H9 (cell line): ENCODE data around the gene DPF3. TPM values are rescaled to one million over a fixed set of nuclear protein-coding genes. Genes with fewer than 3 reads are reported as not detected.
A peak's percentile ranks its signal among the peaks of the same experiment; 100 is the strongest.

Source experiments
- DNase-seq: peaks from one replicate; pipeline ENCODE4 v3.0.0-alpha.2; 2017
- H2AFZ ChIP-seq: one replicate; pipeline ENCODE4 v1.6.1; 2013; ENCODE audit warnings: mild to moderate bottlenecking, low read length, control low read depth, moderate library complexity
- H2AK5ac ChIP-seq: 2 replicates; pipeline ENCODE4 v1.6.1; 2013; ENCODE audit warnings: low read length, control low read depth, mixed read lengths; ENCODE audit not compliant: insufficient read length
- H2BK120ac ChIP-seq: one replicate; pipeline ENCODE4 v1.6.1; 2013; ENCODE audit warnings: low read depth, mild to moderate bottlenecking, low read length, control low read depth, inconsistent platforms; ENCODE audit not compliant: poor library complexity, severe bottlenecking
- H2BK12ac ChIP-seq: 2 replicates; pipeline ENCODE4 v1.6.1; 2013; ENCODE audit warnings: low read length, control low read depth, mixed read lengths, low read depth; ENCODE audit not compliant: insufficient read length
- H2BK15ac ChIP-seq: 2 replicates; pipeline ENCODE4 v1.6.1; 2013; ENCODE audit warnings: low read depth, low read length, control low read depth
- H2BK20ac ChIP-seq: one replicate; pipeline ENCODE4 v1.6.1; 2013; ENCODE audit warnings: low read depth, mild to moderate bottlenecking, low read length, control low read depth, inconsistent platforms; ENCODE audit not compliant: poor library complexity, severe bottlenecking
- H2BK5ac ChIP-seq: 2 replicates; pipeline ENCODE4 v1.6.1; 2013; ENCODE audit warnings: low read length, control low read depth, mixed read lengths; ENCODE audit not compliant: insufficient read length
- H3K14ac ChIP-seq: 2 replicates; pipeline ENCODE4 v1.6.1; 2013; ENCODE audit warnings: low read length, control low read depth; ENCODE audit not compliant: insufficient read depth
- H3K18ac ChIP-seq: 2 replicates; pipeline ENCODE4 v1.6.1; 2013; ENCODE audit warnings: low read depth, mild to moderate bottlenecking, mixed read lengths, low read length, control low read depth; ENCODE audit not compliant: insufficient read length
- H3K23ac ChIP-seq: 2 replicates; pipeline ENCODE4 v1.6.1; 2013; ENCODE audit warnings: low read length, control low read depth, mixed read lengths, low read depth; ENCODE audit not compliant: insufficient read length
- H3K23me2 ChIP-seq: 2 replicates; pipeline ENCODE4 v1.6.1; 2013; ENCODE audit warnings: low read depth, mild to moderate bottlenecking, mixed read lengths, low read length, control low read depth; ENCODE audit not compliant: insufficient read length, poor library complexity, severe bottlenecking
- H3K27ac ChIP-seq: 2 replicates; pipeline ENCODE4 v1.5.1; 2013; ENCODE audit warnings: low read length, control low read depth, mixed read lengths, low read depth; ENCODE audit not compliant: insufficient read length
- H3K27me3 ChIP-seq: 2 replicates; pipeline ENCODE4 v1.6.1; 2013; ENCODE audit warnings: low read length, control low read depth, inconsistent platforms; ENCODE audit not compliant: insufficient read depth
- H3K4ac ChIP-seq: 2 replicates; pipeline ENCODE4 v1.6.1; 2013; ENCODE audit warnings: low read depth, mild to moderate bottlenecking, control low read depth, inconsistent platforms, low read length, moderate library complexity
- H3K4me1 ChIP-seq: 2 replicates; pipeline ENCODE4 v1.6.1; 2013; ENCODE audit warnings: low read length, control low read depth, inconsistent platforms; ENCODE audit not compliant: insufficient read depth
- H3K4me2 ChIP-seq: 2 replicates; pipeline ENCODE4 v1.6.1; 2013; ENCODE audit warnings: low read length, control low read depth, mixed read lengths; ENCODE audit not compliant: insufficient read length, insufficient read depth
- H3K56ac ChIP-seq: 2 replicates; pipeline ENCODE4 v1.6.1; 2013; ENCODE audit warnings: low read depth, mild to moderate bottlenecking, mixed read lengths, low read length, control low read depth; ENCODE audit not compliant: insufficient read length
- H3K79me1 ChIP-seq: 2 replicates; pipeline ENCODE4 v1.6.1; 2013; ENCODE audit warnings: low read depth, mild to moderate bottlenecking, moderate library complexity, low read length, control low read depth, inconsistent platforms; ENCODE audit not compliant: insufficient read depth, poor library complexity, severe bottlenecking
- H3K79me2 ChIP-seq: 2 replicates; pipeline ENCODE4 v1.6.1; 2013; ENCODE audit warnings: low read length, control low read depth, inconsistent platforms; ENCODE audit not compliant: insufficient read depth
- H3K9ac ChIP-seq: 2 replicates; pipeline ENCODE4 v1.6.1; 2013; ENCODE audit warnings: low read length, control low read depth, mixed read lengths; ENCODE audit not compliant: insufficient read length; ENCODE audit errors: extremely low read depth
- H3K9me3 ChIP-seq: one replicate; pipeline ENCODE4 v1.6.1; 2013; ENCODE audit warnings: low read depth, low read length, inconsistent platforms; ENCODE audit not compliant: control insufficient read depth
- H3T11ph ChIP-seq: one replicate; pipeline ENCODE4 v1.6.1; 2013; ENCODE audit warnings: mild to moderate bottlenecking, low read length, control low read depth, inconsistent platforms
- H4K20me1 ChIP-seq: one replicate; pipeline ENCODE4 v1.6.1; 2013; ENCODE audit not compliant: control insufficient read depth, insufficient read length, insufficient read depth
- H4K5ac ChIP-seq: 2 replicates; pipeline ENCODE4 v1.6.1; 2013; ENCODE audit warnings: low read depth, mild to moderate bottlenecking, mixed read lengths, low read length, control low read depth; ENCODE audit not compliant: insufficient read length
- H4K8ac ChIP-seq: replicated peaks from 2 replicates; pipeline ENCODE4 v1.6.1; 2013; ENCODE audit warnings: low read length, control low read depth, mixed read lengths, low read depth; ENCODE audit not compliant: insufficient read length
- H4K91ac ChIP-seq: 2 replicates; pipeline ENCODE4 v1.6.1; 2013; ENCODE audit warnings: low read depth, mild to moderate bottlenecking, moderate library complexity, mixed read lengths, low read length, control low read depth; ENCODE audit not compliant: insufficient read length
- H3K27ac Mint-ChIP-seq, 3 experiments: 2 replicates in 2 of 3; 3 replicates in 1 of 3; pipeline ENCODE4 v1.8.0; 2020 to 2021; ENCODE audit warnings: mixed read lengths in 3 of 3, mild to moderate bottlenecking in 1 of 3, moderate library complexity in 1 of 3
- H3K27me3 Mint-ChIP-seq: 2 replicates; pipeline ENCODE4 v1.8.0; 2021; ENCODE audit warnings: low read depth, mild to moderate bottlenecking, moderate library complexity, mixed read lengths
- H3K36me3 Mint-ChIP-seq, 3 experiments: 2 replicates in 2 of 3; 3 replicates in 1 of 3; pipeline ENCODE4 v1.8.0; 2020 to 2021; ENCODE audit warnings: low read depth in 3 of 3, mixed read lengths in 3 of 3; ENCODE audit not compliant: insufficient read depth in 1 of 3
- H3K4me1 Mint-ChIP-seq, 2 experiments: 2 replicates each; pipeline ENCODE4 v1.8.0; 2020; ENCODE audit warnings: mixed read lengths in 2 of 2
- H3K4me3 Mint-ChIP-seq, 2 experiments: 2 replicates in 1 of 2; 3 replicates in 1 of 2; pipeline ENCODE4 v1.8.0; 2020 to 2021; ENCODE audit warnings: mild to moderate bottlenecking in 2 of 2, mixed read lengths in 2 of 2, moderate library complexity in 1 of 2
- H3K9me3 Mint-ChIP-seq, 2 experiments: 2 replicates in 1 of 2; 3 replicates in 1 of 2; pipeline ENCODE4 v1.8.0; 2020; ENCODE audit warnings: mild to moderate bottlenecking in 2 of 2, mixed read lengths in 2 of 2, moderate library complexity in 1 of 2
- WGBS: extraction: QIAGEN DNeasy Blood & Tissue Kit; methylation state at CpG from one replicate; pipeline ENCODE4 v1.1.7; 2013; ENCODE audit warnings: missing lambda C conversion rate, low lambda C conversion rate, mixed read lengths; ENCODE audit not compliant: insufficient read length; ENCODE audit errors: extremely low coverage; 5-methylcytosine and 5-hydroxymethylcytosine counted together
- total RNA-seq: library from RNA; stranded (reverse); gene quantifications from 2 replicates; pipeline ENCODE4 v1.2.1, GENCODE V29; 2021
- TF ChIP-seq, protein P1 (sequence below): fragments of 200-600 bp; sonication (generic); conservative IDR thresholded peaks from 3 replicates; pipeline ENCODE4 v1.8.0; 2021; ENCODE audit warnings: antibody characterized with exemption, mild to moderate bottlenecking

DPF3 gene
- total RNA-seq, 1 experiment from 2014 or later: not detected

DNA sequence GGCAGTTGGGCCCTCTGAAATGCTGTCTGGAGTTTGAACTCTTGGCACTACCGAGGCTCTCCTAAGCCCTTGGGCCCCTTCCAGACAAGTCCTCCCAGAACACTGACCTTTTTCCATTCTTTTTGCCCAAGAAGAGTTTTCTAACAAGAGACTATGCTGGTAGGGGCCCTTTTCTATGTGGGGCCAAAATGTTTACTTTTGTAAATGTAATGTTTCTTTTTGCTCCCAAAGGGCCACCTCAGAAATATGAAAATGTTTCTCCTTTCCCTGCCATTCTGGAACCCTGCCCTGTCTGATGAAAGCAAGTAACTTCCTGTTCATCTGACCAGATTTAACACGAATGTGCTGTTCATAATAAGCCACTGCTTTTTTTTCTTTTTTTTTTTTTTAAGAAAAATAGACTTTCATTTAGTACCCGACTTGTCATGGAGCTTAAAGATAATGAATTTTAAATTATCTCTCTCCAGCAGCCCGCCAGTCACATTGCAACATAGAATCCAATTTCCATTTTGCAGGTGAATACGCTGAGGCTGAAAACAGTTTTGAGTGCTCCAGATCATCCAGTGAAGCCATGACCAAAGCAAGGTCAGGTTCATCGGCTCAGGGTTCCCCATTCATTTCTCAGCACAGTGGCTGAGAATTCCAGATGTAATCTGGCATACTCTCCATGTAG is 169.9 kb downstream of the DPF3 start:
- Histone ChIP-seq H3K27ac (no peak overlapping the region), H3K18ac (no peak overlapping the region), H4K8ac (no peak overlapping the region), H3K79me1 (no peaks in the 10 kb centered on the region), H2AFZ (no peak overlapping the region), H2BK20ac (no peak overlapping the region), H3K9me3 (no peaks in the 10 kb centered on the region), H3K23ac (no peak overlapping the region), H2AK5ac (no peak overlapping the region), H2BK5ac (no peak overlapping the region), H3K14ac (no peak overlapping the region), H3K4me2 (no peak overlapping the region), H4K5ac (no peak overlapping the region), H2BK12ac (no peak overlapping the region), H3K4me1 (no peaks in the 10 kb centered on the region), H4K91ac (no peak overlapping the region), H4K20me1 (no peaks in the 10 kb centered on the region), H3K9ac (no peak overlapping the region), H3K79me2 (no peaks in the 10 kb centered on the region), H3T11ph (no peak overlapping the region), H3K56ac (no peak overlapping the region), H3K27me3 (no peaks in the 10 kb centered on the region), H2BK15ac (no peak overlapping the region), H2BK120ac (no peak overlapping the region), H3K23me2 (no peaks in the 10 kb centered on the region), H3K4ac (no peak overlapping the region)
- Mint-ChIP-seq H3K9me3 (no peaks in the 10 kb centered on the region; a peak in 1 of 5 replicates), H3K36me3 (no peaks in the 10 kb centered on the region; a peak in 1 of 7 replicates), H3K4me1 (no peaks in the 10 kb centered on the region), H3K27me3 (peaks cover 4% of the 10 kb centered on the region), H3K4me3 (no peak overlapping the region), H3K27ac (0 out of 7 replicates have a peak overlapping the region, but pooled peaks of 1 of the 3 experiments have one; percentile 62)
- WGBS: no CpG with 5 or more reads among the region's 6 CpGs
- TF ChIP-seq, protein P1, sequence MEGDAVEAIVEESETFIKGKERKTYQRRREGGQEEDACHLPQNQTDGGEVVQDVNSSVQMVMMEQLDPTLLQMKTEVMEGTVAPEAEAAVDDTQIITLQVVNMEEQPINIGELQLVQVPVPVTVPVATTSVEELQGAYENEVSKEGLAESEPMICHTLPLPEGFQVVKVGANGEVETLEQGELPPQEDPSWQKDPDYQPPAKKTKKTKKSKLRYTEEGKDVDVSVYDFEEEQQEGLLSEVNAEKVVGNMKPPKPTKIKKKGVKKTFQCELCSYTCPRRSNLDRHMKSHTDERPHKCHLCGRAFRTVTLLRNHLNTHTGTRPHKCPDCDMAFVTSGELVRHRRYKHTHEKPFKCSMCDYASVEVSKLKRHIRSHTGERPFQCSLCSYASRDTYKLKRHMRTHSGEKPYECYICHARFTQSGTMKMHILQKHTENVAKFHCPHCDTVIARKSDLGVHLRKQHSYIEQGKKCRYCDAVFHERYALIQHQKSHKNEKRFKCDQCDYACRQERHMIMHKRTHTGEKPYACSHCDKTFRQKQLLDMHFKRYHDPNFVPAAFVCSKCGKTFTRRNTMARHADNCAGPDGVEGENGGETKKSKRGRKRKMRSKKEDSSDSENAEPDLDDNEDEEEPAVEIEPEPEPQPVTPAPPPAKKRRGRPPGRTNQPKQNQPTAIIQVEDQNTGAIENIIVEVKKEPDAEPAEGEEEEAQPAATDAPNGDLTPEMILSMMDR: no peak
- no peak for DNase-seq
